ENCODE results near the gene ADAR.
A peak's percentile ranks its signal among the peaks of the same experiment; 100 is the strongest.

The ADAR gene

GRCh38 chr1:154629675-154630073, 21.7 kb upstream of the ADAR start:
- no peak overlapping the region for H3K4me3 ChIP-seq (ENCODE audit: low read length)
- DNase-seq (ENCODE audit: low read depth) = no peak
- no peak for TF ChIP-seq CTCF (conservative IDR thresholded peaks at IDR 0.05; ENCODE audit: low read length)

- H3K4me3 ChIP-seq (ENCODE audit: low read length) = no peak overlapping the region
- TF ChIP-seq CTCF (conservative IDR thresholded peaks at IDR 0.05; ENCODE audit: low read length) = no peak
- no peak for DNase-seq (ENCODE audit: low read depth)
Measured at GRCh38 chr1:154629061-154629674, 21.2 kb upstream of the ADAR start.

GRCh38 chr1:154628121-154628405, 20.1 kb upstream of the ADAR start:
- DNase-seq (ENCODE audit: low read depth) = no peak
- no peak for TF ChIP-seq CTCF (conservative IDR thresholded peaks at IDR 0.05; ENCODE audit: low read length)

GRCh38 chr1:154627257-154628120, 19.5 kb upstream of the ADAR start:
- TF ChIP-seq CTCF (conservative IDR thresholded peaks at IDR 0.05; ENCODE audit: low read length) = no peak; the same call in 1 of the 2 replicates
- DNase-seq (ENCODE audit: low read depth) = peak; percentile 86
- peak overlapping the region; percentile 87 for H3K4me3 ChIP-seq (ENCODE audit: low read length)

More at GRCh38 chr1:154628121-154628405, 20.1 kb upstream of the ADAR start:
- H3K4me3 ChIP-seq (ENCODE audit: low read length) = peak overlapping the region; percentile 87

- peak overlapping the region; percentile 87 for H3K4me3 ChIP-seq (ENCODE audit: low read length)
- no peak for TF ChIP-seq CTCF (conservative IDR thresholded peaks at IDR 0.05; ENCODE audit: low read length)
- no peak for DNase-seq (ENCODE audit: low read depth)
Measured at GRCh38 chr1:154626456-154627256, 18.7 kb upstream of the ADAR start.

- peak; percentile 9; the same call in 1 of the 2 replicates for TF ChIP-seq CTCF (conservative IDR thresholded peaks at IDR 0.05; ENCODE audit: low read length)
- peak; percentile 90 for DNase-seq (ENCODE audit: low read depth)
Measured at GRCh38 chr1:154624746-154625643, 17.0 kb upstream of the ADAR start.

More at GRCh38 chr1:154624746-154625643, 17.0 kb upstream of the ADAR start:
- H3K4me3 ChIP-seq (ENCODE audit: low read length) = no peak overlapping the region
